ENCODE measurements around the gene CCDC136.

Gene CCDC136

DNA sequence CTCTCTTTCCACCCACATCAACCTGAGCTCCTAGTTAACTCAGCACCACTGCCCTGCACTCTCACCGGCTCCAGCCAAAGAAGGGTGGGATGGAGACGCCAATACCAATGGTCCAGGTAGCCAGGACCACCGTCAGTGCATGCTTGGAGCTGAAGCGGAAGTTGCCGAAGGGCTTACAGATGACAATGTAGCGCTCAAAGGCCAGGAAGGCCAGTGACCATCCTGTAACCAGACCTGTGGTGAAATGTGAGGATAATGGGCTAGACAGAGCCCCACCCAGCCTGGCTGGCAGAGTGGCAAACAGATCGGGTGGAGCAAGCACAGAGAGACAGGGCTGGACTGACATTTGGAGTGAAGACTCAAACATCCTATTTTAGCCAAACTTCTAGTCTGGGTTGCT lies 16.8 kb upstream of the CCDC136 start:
- intact Hi-C loops (cut with DNase I): no loop called here
- DNase-seq: no peak

GRCh38 chr7:128775744-128776474 lies 15.9 kb upstream of the CCDC136 start, which contains the start of gene OPN1SW:
OPN1SW (minus strand) TSS chr7:128775794; CDS start chr7:128775781, 13 bp downstream.
- no peak for DNase-seq
- intact Hi-C loops (cut with DNase I): no loop called here

DNA sequence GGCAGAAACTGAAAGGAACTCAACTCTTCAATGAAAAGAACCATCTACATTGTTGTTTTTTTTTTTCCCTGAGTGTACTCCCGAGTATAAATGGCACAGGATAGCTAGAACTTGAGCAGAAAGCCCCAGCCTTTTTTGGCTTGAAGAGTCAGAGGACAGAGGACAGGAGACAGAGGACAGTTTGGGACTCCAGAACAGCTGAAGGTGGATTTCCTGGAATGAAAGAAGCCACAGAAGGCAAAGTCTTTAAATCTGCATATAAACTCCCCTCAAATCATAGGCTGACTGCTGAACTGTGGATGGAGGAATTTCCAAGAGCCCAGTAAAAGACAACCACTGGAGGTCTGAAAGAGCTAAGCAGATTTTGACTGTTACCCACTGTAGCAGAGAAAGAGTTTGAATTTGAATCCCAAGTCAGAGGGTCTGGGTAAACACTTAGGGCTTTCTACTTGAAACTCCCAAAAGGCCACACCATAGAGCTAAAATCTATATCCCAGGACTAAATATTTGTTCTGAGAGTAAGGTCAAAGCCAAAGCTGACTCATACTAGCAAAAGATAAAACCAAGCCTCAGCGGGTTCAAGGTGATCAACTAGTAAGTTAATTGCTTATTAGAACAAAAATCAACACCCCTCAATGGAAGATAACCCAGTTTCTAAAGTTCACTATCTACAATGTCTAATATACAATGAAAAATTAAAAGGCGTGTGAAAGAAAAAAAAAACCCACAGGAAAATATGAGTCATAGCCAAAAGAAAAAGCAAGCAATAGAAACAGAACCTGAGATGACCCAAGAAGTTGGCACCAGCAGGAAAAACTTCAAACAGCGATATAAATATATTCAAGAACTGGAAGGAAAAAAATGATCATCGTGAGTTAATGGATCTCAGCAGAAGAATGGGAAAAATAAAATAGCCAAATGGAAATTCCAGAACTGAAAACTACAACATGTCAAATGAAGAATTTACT lies 14.3 kb upstream of the CCDC136 start:
- no peak for DNase-seq
- intact Hi-C loops (cut with DNase I): no loop called here

DNA sequence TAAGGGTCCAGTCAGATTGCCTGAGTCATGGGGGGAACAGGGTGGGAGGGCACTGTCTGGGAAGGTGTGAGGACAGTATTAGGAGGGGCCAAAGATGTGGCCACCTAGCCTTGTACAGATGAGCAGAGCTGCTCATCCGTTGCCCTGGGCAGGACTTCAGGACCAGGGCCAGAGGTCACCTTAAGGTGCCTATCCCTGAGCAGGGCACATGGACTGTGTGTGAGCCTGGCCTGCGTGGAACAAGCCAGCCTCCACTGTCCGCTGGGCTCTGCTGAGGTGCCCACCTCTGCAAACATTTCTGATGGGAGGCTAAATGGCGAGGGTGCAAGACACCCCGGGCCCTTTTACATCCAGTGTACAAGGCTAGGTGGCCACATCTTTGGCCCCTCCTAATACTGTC lies 12.8 kb upstream of the CCDC136 start:
- DNase-seq: no peak
- intact Hi-C loops (cut with DNase I): no loop called here

- no peak for DNase-seq
- intact Hi-C loops (cut with DNase I): no loop called here
Observed at GRCh38 chr7:128781126-128781525, 10.6 kb upstream of the CCDC136 start.

GRCh38 chr7:128781851-128782250 lies 9.9 kb upstream of the CCDC136 start:
- no peak for DNase-seq
- intact Hi-C loops (cut with DNase I): no loop called here

DNA sequence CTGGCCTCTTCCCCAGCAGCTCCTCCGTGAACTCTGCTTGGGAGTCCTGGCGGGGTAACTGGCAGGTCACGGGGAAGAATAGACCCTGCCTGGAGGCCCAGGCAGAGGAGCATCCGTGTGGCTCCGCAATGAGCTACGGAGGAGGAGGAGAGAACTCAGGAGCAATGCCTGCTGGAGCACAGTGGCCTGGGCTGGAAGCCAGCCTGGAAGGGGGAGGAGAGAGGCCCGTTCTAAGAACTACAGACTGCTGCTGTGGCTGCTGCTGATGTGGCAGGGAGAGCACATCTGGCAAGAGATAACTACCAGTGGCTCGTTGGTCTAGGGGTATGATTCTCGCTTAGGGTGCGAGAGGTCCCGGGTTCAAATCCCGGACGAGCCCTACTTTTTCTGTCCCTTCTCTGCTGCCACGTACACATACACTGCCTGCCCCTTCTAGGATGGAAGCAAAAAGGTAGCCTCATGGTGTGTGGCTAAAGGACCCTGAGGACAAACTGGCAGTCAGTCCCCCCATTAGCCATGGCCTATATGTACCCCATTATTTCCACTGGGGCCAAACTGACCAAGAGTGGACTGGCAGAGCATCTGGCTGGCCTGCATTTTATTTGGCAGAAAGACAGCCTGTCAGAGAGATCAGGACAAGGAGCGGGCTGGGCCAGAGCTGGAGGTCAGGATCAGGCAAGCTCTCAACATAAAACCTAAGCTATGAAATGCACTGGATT lies 8.5 kb upstream of the CCDC136 start:
- intact Hi-C loops (cut with DNase I): no loop called here
- peak in 37 of 42 donors; percentile 21 to 82 (median 58) for DNase-seq

DNA sequence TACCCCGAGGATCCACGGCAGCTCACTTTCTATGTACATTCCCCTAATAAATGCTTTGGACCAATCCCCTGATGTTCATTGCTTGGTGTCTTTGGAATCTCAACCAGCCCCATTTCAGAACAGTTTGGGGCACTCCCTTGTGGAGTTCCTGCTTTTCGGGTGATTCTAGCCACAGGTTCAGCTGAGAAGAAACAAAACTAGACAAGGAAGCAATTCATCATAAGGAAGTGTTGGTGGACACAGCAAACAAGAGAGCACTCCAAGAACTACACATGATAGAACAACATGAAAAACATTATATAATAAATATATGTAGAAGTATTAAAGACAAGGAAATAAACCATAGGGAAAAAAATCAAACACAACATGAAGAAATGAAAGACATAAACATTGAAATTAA lies 6.0 kb upstream of the CCDC136 start:
- no peak for DNase-seq
- intact Hi-C loops (cut with DNase I): no loop called here

GRCh38 chr7:128788446-128789412 lies 3.0 kb upstream of the CCDC136 start:
- no peak for DNase-seq
- intact Hi-C loops (cut with DNase I): no loop called here

DNA sequence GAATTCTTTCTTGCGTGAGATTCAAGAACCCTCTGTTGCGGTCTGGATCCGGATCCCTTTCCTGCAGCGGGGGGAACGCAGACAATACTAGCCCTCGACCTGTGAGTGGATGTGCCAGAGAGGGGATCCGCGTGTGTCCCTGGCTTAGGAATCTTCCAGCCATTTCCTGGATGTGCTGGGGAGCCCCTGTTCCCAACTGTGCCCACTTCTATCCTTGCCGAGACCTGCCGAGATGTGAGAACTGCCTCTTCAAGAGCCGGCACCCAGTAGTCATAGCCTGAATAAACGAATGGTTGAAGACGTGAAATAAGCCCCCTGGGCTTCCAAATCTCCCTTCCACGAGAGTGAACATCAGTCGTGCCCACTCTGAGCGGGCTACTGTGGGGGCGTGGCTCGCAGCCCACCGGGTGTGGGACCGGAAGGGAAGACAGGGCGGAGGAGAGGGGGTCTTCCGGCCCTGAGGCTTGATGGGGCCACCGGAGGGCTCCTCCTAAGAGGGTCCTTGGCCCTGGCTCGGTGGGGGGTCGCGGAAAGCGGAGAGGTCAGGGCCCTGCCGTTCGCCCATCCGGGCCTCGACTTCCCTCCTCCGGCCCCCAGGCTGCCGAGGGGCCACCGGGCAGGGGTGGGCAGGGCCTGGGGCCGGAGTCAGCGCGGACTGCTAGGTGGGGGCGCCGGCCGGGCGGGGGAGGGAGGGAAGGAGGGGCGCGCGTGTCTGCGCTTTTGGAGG lies 1.3 kb upstream of the CCDC136 start:
- intact Hi-C loops (cut with DNase I): loop anchor here (10.0 kb wide), 1 partner anchor 74 kb away; the partner anchor contains the start of gene ATP6V1F
- peak in 2 of 42 donors; percentile 9 to 31 for DNase-seq

GRCh38 chr7:128791972-128792327 lies 182 bp downstream of the CCDC136 start:
- DNase-seq: peak in 4 of 42 donors; percentile 19 to 57 (median 29)
- intact Hi-C loops (cut with DNase I): loop anchor here (10.0 kb wide), 1 partner anchor 73 kb away; the partner anchor contains the start of gene ATP6V1F

DNA sequence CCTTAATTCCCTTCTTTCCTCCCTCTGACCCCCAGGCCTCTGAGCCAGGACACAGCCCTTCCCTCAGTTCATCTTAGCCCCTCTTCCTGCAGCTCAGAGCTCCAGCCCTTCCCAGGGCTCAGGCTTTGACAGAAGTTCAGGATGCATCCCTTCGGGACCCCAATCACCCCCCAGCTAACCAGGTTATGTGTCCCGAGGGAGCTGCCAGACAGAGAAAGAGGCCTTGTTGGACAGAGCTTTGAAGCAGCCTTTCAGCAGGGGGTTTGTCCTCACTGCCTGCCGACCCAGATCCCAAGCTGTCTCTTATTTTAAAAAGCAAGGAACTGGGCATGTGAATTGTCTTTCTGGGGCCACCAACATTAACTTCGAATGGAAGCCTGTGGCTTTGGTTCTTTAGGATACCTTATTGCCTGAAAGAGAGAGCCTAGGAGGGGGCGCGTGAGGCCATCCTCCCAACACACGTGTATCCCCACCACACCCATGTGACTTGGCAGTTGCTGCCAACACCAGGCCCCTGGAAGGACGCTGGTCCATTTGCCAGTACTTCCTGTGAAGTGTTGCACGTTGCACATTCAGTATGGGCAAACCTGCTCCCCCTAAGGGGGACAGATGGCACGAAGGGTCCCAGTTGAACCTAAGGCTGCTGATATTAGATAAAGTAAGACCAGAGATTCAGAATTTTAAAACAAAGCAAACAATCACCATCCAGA lies 858 bp downstream of the CCDC136 start:
- peak in 3 of 42 donors; percentile 20 to 38 (median 24) for DNase-seq
- intact Hi-C loops (cut with DNase I): loop anchor here (10.0 kb wide), 1 partner anchor 72 kb away; the partner anchor contains the start of gene ATP6V1F

- no peak for DNase-seq
- intact Hi-C loops (cut with DNase I): loop anchor here (10.0 kb wide), 1 partner anchor 72 kb away; the partner anchor contains the start of gene ATP6V1F
Observed at GRCh38 chr7:128793181-128793547, 1.4 kb downstream of the CCDC136 start.

DNA sequence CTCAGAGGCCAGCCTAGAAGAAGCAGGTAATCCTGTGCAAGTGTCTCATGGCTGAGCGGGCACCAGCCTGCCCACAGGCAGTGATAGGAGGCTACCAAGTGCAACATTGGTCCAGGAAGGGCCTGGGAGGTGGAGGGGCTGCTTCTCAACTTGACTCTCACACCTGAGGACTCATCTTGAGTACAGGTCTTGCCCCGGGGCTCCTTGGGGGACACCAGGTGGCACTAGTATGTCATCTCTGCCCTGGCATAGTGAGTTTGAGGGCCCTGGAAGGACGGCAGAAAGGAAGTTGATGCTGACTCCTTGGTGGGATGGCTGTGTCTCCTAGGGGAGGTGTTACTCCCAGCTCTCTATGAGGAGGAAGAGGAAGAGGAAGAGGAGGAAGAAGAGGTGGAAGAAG lies 2.3 kb downstream of the CCDC136 start:
- DNase-seq: peak in 2 of 42 donors; percentile 17 to 57
- intact Hi-C loops (cut with DNase I): loop anchor here (10.0 kb wide), 1 partner anchor 71 kb away; the partner anchor contains the start of gene ATP6V1F

DNA sequence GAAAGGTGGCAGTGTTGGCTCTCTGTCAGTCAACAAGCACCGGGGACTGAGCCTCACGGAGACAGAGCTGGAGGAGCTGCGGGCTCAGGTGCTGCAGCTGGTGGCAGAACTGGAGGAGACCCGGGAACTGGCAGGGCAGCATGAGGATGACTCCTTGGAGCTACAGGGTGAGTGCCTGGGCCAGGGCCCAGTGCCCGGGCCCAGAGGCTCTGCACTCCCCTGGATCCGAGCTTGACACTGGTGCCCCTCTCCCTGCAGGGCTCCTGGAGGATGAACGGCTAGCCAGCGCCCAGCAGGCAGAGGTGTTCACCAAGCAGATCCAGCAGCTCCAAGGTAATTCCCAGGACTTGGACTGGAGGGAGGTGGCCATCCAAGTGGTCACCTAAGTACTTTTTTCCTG lies 2.7 kb downstream of the CCDC136 start:
- intact Hi-C loops (cut with DNase I): loop anchor here (10.0 kb wide), 1 partner anchor 70 kb away; the partner anchor contains the start of gene ATP6V1F
- no peak for DNase-seq

- DNase-seq: no peak
Observed at GRCh38 chr7:128795129-128795528, 3.4 kb downstream of the CCDC136 start.

More at GRCh38 chr7:128795129-128795528, 3.4 kb downstream of the CCDC136 start:
- intact Hi-C loops (cut with DNase I): loop anchor here (10.0 kb wide), 1 partner anchor 70 kb away; the partner anchor contains the start of gene ATP6V1F
